ENCODE results near the gene SNX14.
A peak's percentile ranks its signal among the peaks of the same experiment; 100 is the strongest.
"Not testable (repeated sequence)": the region's sequence is repeated elsewhere in the genome, so short reads cannot be mapped to it uniquely, and the experiment has no call there.

The SNX14 gene

GRCh38 chr6:85581572-85581971 lies 12.1 kb downstream of the SNX14 start:
- DNase-seq: no peak

- DNase-seq: peak; percentile 20
Measured at GRCh38 chr6:85580878-85581267, 12.8 kb downstream of the SNX14 start.

- DNase-seq: no peak
Measured at GRCh38 chr6:85580118-85580877, 13.4 kb downstream of the SNX14 start.

GRCh38 chr6:85579581-85579980 lies 14.1 kb downstream of the SNX14 start:
- no peak for DNase-seq

- DNase-seq: no peak
Measured at GRCh38 chr6:85576476-85576875, 17.2 kb downstream of the SNX14 start.

GRCh38 chr6:85574932-85575598 lies 18.6 kb downstream of the SNX14 start:
- DNase-seq: no peak

- DNase-seq: no peak
Measured at GRCh38 chr6:85569323-85569722, 24.3 kb downstream of the SNX14 start.

- DNase-seq: no peak
Measured at GRCh38 chr6:85568411-85568810, 25.2 kb downstream of the SNX14 start.

GRCh38 chr6:85565736-85566135 lies 27.9 kb downstream of the SNX14 start:
- DNase-seq: no peak

GRCh38 chr6:85564223-85564622 lies 29.4 kb downstream of the SNX14 start:
- DNase-seq: not testable (repeated sequence)

GRCh38 chr6:85561750-85562357 lies 31.8 kb downstream of the SNX14 start:
- no peak for DNase-seq

- no peak for DNase-seq
Measured at GRCh38 chr6:85556992-85557668, 36.5 kb downstream of the SNX14 start.

GRCh38 chr6:85552652-85553051 lies 41.0 kb downstream of the SNX14 start:
- no peak for DNase-seq

GRCh38 chr6:85551264-85551663 lies 42.4 kb downstream of the SNX14 start:
- DNase-seq: no peak

- DNase-seq: no peak
Measured at GRCh38 chr6:85547719-85548118, 45.9 kb downstream of the SNX14 start.

- DNase-seq: no peak
Measured at GRCh38 chr6:85544776-85545175, 48.9 kb downstream of the SNX14 start.

- no peak for DNase-seq
Measured at GRCh38 chr6:85537055-85537494, 56.6 kb downstream of the SNX14 start.

- DNase-seq: not testable (repeated sequence)
Measured at GRCh38 chr6:85524281-85524680, 69.4 kb downstream of the SNX14 start.

- no peak for DNase-seq
Measured at GRCh38 chr6:85516168-85516567, 77.5 kb downstream of the SNX14 start.

- DNase-seq: no peak
Measured at GRCh38 chr6:85506441-85507093, 87.1 kb downstream of the SNX14 start.

- peak; percentile 77 for DNase-seq
Measured at GRCh38 chr6:85498596-85499258, 94.9 kb downstream of the SNX14 start.

GRCh38 chr6:85496856-85497255 lies 96.8 kb downstream of the SNX14 start:
- DNase-seq: no peak
